SK-MEL-5 (cell line): ENCODE data around the gene ELMOD3. TPM values are rescaled to one million over a fixed set of nuclear protein-coding genes. Genes with fewer than 3 reads are reported as not detected.
"Not testable (repeated sequence)": the region's sequence is repeated elsewhere in the genome, so short reads cannot be mapped to it uniquely, and the experiment has no call there.

Experiments used
- DNase-seq: peaks from one replicate; pipeline ENCODE4 v3.0.0-alpha.2; 2016; ENCODE audit warnings: low read depth, low spot score
- in situ Hi-C: cut with HindIII; loops from 2 replicates; pipeline ENCODE4 v1.10.0; 2016; ENCODE audit warnings: low sequenced_read_pairs, high pct_unique_total_duplicates, low pct_unique_long_range_greater_than_20kb
- total RNA-seq: library from RNA; depleted of rRNA; stranded (reverse); fragments of >200 nt; shearing (Covaris generic); gene quantifications from 2 replicates; pipeline ENCODE4 v1.2.3, GENCODE V29; 2014

The ELMOD3 gene
- total RNA-seq, 1 experiment from 2014 or later, result 13.7 TPM

- in situ Hi-C loops, result no loop called here
- no peak for DNase-seq
Measured at GRCh38 chr2:85430752-85431569, 76.4 kb downstream of the ELMOD3 start.

- in situ Hi-C loops, result no loop called here
- DNase-seq, result no peak
Measured at GRCh38 chr2:85431570-85432205, 77.1 kb downstream of the ELMOD3 start.

GRCh38 chr2:85433511-85434089, 79.0 kb downstream of the ELMOD3 start:
- no peak for DNase-seq
- in situ Hi-C loops, result no loop called here

GRCh38 chr2:85434696-85435095, 80.1 kb downstream of the ELMOD3 start:
- in situ Hi-C loops, result no loop called here
- DNase-seq, result no peak

GRCh38 chr2:85435220-85435958, 80.8 kb downstream of the ELMOD3 start:
- in situ Hi-C loops, result no loop called here

GRCh38 chr2:85435981-85436835, 81.6 kb downstream of the ELMOD3 start:
- peak; percentile 27 for DNase-seq
- in situ Hi-C loops, result no loop called here

More at GRCh38 chr2:85435220-85435958, 80.8 kb downstream of the ELMOD3 start:
- no peak for DNase-seq

GRCh38 chr2:85436836-85437487, 82.4 kb downstream of the ELMOD3 start:
- in situ Hi-C loops, result no loop called here
- DNase-seq, result no peak

- in situ Hi-C loops, result no loop called here
Measured at GRCh38 chr2:85437488-85438200, 83.1 kb downstream of the ELMOD3 start.

GRCh38 chr2:85438201-85439024, 83.8 kb downstream of the ELMOD3 start:
- in situ Hi-C loops, result no loop called here
- peak; percentile 47 for DNase-seq

More at GRCh38 chr2:85437488-85438200, 83.1 kb downstream of the ELMOD3 start:
- DNase-seq, result peak; percentile 92

GRCh38 chr2:85439025-85439472, 84.5 kb downstream of the ELMOD3 start:
- in situ Hi-C loops, result no loop called here
- DNase-seq, result no peak

GRCh38 chr2:85439569-85439968, 85.0 kb downstream of the ELMOD3 start:
- DNase-seq, in situ Hi-C loops: not testable (repeated sequence)

GRCh38 chr2:85439986-85440385, 85.4 kb downstream of the ELMOD3 start:
- no peak for DNase-seq
- in situ Hi-C loops, result no loop called here

- DNase-seq, result no peak
- in situ Hi-C loops, result no loop called here
Measured at GRCh38 chr2:85440729-85441128, 86.2 kb downstream of the ELMOD3 start.
